Measurements from ENCODE around the gene NLK. TPM values are rescaled to one million over a fixed set of nuclear protein-coding genes. Genes with fewer than 3 reads are reported as not detected.

NLK gene
- polyA plus RNA-seq, 1 experiment, result 24.5 TPM

- DNase-seq (ENCODE audit: low read depth, low spot score), result peak; percentile 24
- TF ChIP-seq CTCF (IDR thresholded peaks at IDR 0.05; ENCODE audit: low read depth, low read length), result no peak
- peaks cover 2% of the 10 kb centered on the region for H3K27me3 ChIP-seq (ENCODE audit: control insufficient read depth, insufficient read depth, low read length)
- ChIA-PET CTCF (interaction anchor here (0.9 kb wide), 1 partner anchor 115 kb away, joined by 4 read pairs; the partner anchor contains the start of gene LYRM9), POLR2A (no interaction called here)
- H3K27ac ChIP-seq (ENCODE audit: low read depth, low read length), result no peak overlapping the region
- no peak overlapping the region for H3K4me3 ChIP-seq (ENCODE audit: low read depth, low read length)
- H3K9me3 ChIP-seq (ENCODE audit: control insufficient read depth, insufficient read depth, low read length), result no peaks in the 10 kb centered on the region
These were observed 34.0 kb upstream of the NLK start for GRCh38 chr17:28008513-28008912.

GRCh38 chr17:28010406-28010805 is 32.1 kb upstream of the NLK start:
- Histone ChIP-seq H3K4me3 (ENCODE audit: low read depth, low read length) (no peak overlapping the region), H3K27ac (ENCODE audit: low read depth, low read length) (no peak overlapping the region), H3K27me3 (ENCODE audit: control insufficient read depth, insufficient read depth, low read length) (no peaks in the 10 kb centered on the region), H3K9me3 (ENCODE audit: control insufficient read depth, insufficient read depth, low read length) (no peaks in the 10 kb centered on the region)
- ChIA-PET POLR2A (no interaction called here), CTCF (no interaction called here)
- TF ChIP-seq CTCF (IDR thresholded peaks at IDR 0.05; ENCODE audit: low read depth, low read length), result no peak
- no peak for DNase-seq (ENCODE audit: low read depth, low spot score)

GRCh38 chr17:28018439-28019070 is 23.9 kb upstream of the NLK start:
- CTCF ChIA-PET, result no interaction called here
- no peak overlapping the region for H3K4me3 ChIP-seq (ENCODE audit: low read depth, low read length)
- no peak overlapping the region for H3K27ac ChIP-seq (ENCODE audit: low read depth, low read length)
- H3K27me3 ChIP-seq (ENCODE audit: control insufficient read depth, insufficient read depth, low read length), result peaks cover 2% of the 10 kb centered on the region
- TF ChIP-seq CTCF (IDR thresholded peaks at IDR 0.05; ENCODE audit: low read depth, low read length), result no peak
- POLR2A ChIA-PET, result no interaction called here
- DNase-seq (ENCODE audit: low read depth, low spot score), result no peak
- H3K9me3 ChIP-seq (ENCODE audit: control insufficient read depth, insufficient read depth, low read length), result no peaks in the 10 kb centered on the region

- Histone ChIP-seq H3K27me3 (ENCODE audit: control insufficient read depth, insufficient read depth, low read length) (peaks cover 2% of the 10 kb centered on the region), H3K9me3 (ENCODE audit: control insufficient read depth, insufficient read depth, low read length) (no peaks in the 10 kb centered on the region), H3K4me3 (ENCODE audit: low read depth, low read length) (no peak overlapping the region), H3K27ac (ENCODE audit: low read depth, low read length) (no peak overlapping the region)
- POLR2A ChIA-PET, result no interaction called here
- CTCF ChIA-PET, result interaction anchor here (1.7 kb wide), 1 partner anchor 127 kb away, joined by 6 read pairs; the partner anchor contains the start of gene LYRM9
- no peak for TF ChIP-seq CTCF (IDR thresholded peaks at IDR 0.05; ENCODE audit: low read depth, low read length)
- no peak for DNase-seq (ENCODE audit: low read depth, low spot score)
These were observed 22.0 kb upstream of the NLK start for GRCh38 chr17:28020515-28020914.

- POLR2A ChIA-PET, result no interaction called here
- Histone ChIP-seq H3K27ac (ENCODE audit: low read depth, low read length) (no peak overlapping the region), H3K4me3 (ENCODE audit: low read depth, low read length) (no peak overlapping the region), H3K9me3 (ENCODE audit: control insufficient read depth, insufficient read depth, low read length) (no peaks in the 10 kb centered on the region), H3K27me3 (ENCODE audit: control insufficient read depth, insufficient read depth, low read length) (no peaks in the 10 kb centered on the region)
- no peak for TF ChIP-seq CTCF (IDR thresholded peaks at IDR 0.05; ENCODE audit: low read depth, low read length)
- DNase-seq (ENCODE audit: low read depth, low spot score), result no peak
- CTCF ChIA-PET, result no interaction called here
These were observed 13.4 kb upstream of the NLK start for GRCh38 chr17:28029044-28029443.
